Right renal cortex interstitium (tissue), 3 donors: ENCODE results near the gene MBNL2. TPM values are rescaled to one million over a fixed set of nuclear protein-coding genes. Genes with fewer than 3 reads are reported as not detected.
A peak's percentile ranks its signal among the peaks of the same experiment; 100 is the strongest.

ENCODE experiments used
- DNase-seq, 3 donors: peaks; one replicate each; pipeline ENCODE4 v3.0.0-alpha.2; 2013; ENCODE audit warnings: low read depth in 3 of 3, low spot score in 2 of 3
- polyA plus RNA-seq, 3 donors: library from polyadenylated mRNA; unstranded; fragments of 120-200 nt; gene quantifications; one replicate each; pipeline ENCODE4 v1.2.1, GENCODE V29; 2013; ENCODE audit not compliant: insufficient read length in 3 of 3

Gene MBNL2
- polyA plus RNA-seq, 3 donors: 59.2 to 63.0 (median 62.4) TPM

GRCh38 chr13:97433727-97434396 lies 211.7 kb downstream of the MBNL2 start, which contains the start of gene RAP2A:
Gene RAP2A (plus strand): TSS chr13:97434169. CDS start chr13:97434471, 302 bp downstream.
- peak; percentile 67 to 80 (median 69) for DNase-seq

DNA sequence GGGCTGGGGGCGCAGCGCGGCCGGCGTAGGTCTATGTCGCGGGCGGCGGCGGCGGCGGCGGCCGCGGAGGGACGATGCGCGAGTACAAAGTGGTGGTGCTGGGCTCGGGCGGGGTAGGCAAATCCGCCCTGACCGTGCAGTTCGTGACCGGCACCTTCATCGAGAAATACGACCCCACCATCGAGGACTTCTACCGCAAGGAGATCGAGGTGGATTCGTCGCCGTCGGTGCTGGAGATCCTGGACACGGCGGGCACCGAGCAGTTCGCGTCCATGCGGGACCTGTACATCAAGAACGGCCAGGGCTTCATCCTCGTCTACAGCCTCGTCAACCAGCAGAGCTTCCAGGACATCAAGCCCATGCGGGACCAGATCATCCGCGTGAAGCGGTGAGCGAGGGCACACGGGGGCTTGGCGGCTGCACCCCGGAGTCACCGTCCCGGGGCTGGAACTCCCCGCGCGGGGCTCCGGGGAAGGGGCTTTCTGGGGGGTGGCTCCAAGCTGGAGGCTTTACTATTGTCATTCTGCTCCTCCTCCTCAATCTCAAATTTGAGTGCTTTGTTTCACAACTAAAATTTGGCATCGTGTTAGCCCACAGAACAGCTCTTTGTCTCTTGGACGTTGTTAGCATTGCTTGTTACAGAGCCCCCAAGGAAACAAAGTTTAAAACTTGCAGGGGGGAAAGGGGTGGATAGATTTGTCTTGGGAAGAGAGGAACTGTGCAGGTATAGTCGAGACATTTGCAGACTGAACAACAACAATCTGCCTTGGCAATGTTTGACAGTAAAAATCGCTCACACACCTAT lies 212.5 kb downstream of the MBNL2 start:
- DNase-seq: no peak

- no peak for DNase-seq
These were observed 213.2 kb downstream of the MBNL2 start for GRCh38 chr13:97435323-97435722.

DNA sequence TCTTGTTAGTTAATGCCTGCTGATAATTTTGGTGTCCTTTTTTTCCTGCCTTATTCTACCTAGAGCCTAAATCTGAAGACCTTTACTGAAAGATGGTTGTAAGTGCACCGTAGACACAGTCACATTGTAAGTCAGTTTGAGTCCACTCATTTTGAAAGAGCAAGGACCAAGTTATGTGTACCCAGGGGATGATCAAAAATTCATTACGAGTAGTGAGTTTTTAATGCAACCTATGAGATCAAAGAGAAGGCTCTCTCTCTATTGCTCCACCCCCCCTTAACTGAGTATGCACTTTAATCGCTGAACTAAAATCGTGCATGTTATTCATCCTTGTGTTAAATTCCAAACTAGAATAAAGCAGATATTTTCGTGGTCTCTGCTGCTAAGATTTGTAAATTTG lies 213.7 kb downstream of the MBNL2 start:
- DNase-seq: no peak

- no peak for DNase-seq
These were observed 214.7 kb downstream of the MBNL2 start for GRCh38 chr13:97436845-97437244.

DNA sequence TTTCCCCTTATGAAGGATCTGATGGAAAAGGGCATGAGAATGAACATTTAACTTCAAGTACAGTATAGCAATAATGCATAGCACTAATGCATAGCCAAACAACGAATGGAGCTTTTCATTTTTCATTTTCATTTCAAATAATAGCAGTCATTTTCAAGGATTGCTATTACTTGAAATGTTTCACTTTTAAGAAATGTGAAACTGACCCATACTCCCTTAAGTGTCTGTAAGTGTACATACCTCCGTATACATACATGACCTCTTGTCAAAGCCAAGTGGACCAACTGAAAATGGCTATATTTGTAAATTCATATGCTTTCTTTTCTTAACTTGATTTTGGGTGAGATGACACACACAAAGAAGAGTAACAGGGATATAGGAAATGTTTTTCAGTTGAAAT lies 215.6 kb downstream of the MBNL2 start:
- no peak for DNase-seq

GRCh38 chr13:97438856-97439595 lies 216.9 kb downstream of the MBNL2 start:
- no peak for DNase-seq

DNA sequence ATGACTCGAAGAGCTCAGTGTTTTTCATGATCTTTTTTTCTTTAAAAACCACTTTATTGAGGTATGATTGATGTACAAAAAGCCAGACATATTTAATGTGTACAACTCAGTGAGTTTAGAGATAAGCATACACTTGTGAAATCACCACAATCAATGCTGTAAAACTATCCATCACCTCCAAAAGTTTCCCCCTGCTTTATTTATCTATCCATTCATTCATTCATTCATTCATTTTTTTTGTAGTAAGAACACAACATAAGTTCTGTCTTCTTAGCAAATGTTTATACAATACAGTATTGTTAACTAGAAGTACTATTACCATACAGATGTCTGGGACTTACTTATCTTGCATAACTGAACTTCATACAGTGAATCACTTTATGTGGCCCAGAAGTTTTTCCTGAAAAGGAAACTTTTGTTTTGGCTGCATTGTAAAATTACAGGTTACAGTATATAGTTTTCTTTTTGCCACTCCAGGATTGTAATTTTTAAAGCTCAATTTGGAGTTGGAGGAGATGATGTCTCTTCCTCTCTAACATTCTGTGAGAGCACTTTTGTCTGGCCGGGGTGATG lies 218.6 kb downstream of the MBNL2 start:
- DNase-seq: no peak

GRCh38 chr13:97441368-97441767 lies 219.2 kb downstream of the MBNL2 start:
- no peak for DNase-seq

Other genes with a start within 250 kb of the MBNL2 start
- gene OXGR1, start 227.9 kb upstream of the MBNL2 start, polyA plus RNA-seq: 1 to 10 TPM; 3.8 to 5.5 (median 5.4) TPM
- gene RAP2A, start 211.8 kb downstream of the MBNL2 start, polyA plus RNA-seq: 10 to 100 TPM; 41.3 to 43.4 (median 42.2) TPM